ENCODE results near the gene TBX2. TPM values are rescaled to one million over a fixed set of nuclear protein-coding genes. Genes with fewer than 3 reads are reported as not detected.

The TBX2 gene
- total RNA-seq, 1 donor from 2014 or later = 8.6 TPM

GRCh38 chr17:61423967-61424649 is 24.5 kb downstream of the TBX2 start:
- no peak for DNase-seq (ENCODE audit: low spot score)
- no peak for TF ChIP-seq CTCF (IDR thresholded peaks at IDR 0.05)
- peaks cover 22% of the 10 kb centered on the region for H3K27me3 Mint-ChIP-seq (ENCODE audit: low read depth)
- no peaks in the 10 kb centered on the region for H3K36me3 Mint-ChIP-seq (ENCODE audit: low read depth)
- no peak overlapping the region for H3K4me3 Mint-ChIP-seq (ENCODE audit: unreplicated experiment)
- H3K9me3 Mint-ChIP-seq (ENCODE audit: low read depth) = no peaks in the 10 kb centered on the region
- H3K4me1 Mint-ChIP-seq (ENCODE audit: low read depth) = peaks cover 3% of the 10 kb centered on the region
- H3K27ac Mint-ChIP-seq (ENCODE audit: unreplicated experiment) = no peak overlapping the region

- Mint-ChIP-seq H3K9me3 (ENCODE audit: low read depth) (no peaks in the 10 kb centered on the region), H3K27me3 (ENCODE audit: low read depth) (peaks cover 17% of the 10 kb centered on the region), H3K4me3 (ENCODE audit: unreplicated experiment) (no peak overlapping the region), H3K4me1 (ENCODE audit: low read depth) (peaks cover 3% of the 10 kb centered on the region), H3K27ac (ENCODE audit: unreplicated experiment) (no peak overlapping the region), H3K36me3 (ENCODE audit: low read depth) (no peaks in the 10 kb centered on the region)
- DNase-seq (ENCODE audit: low spot score) = no peak
- peak; percentile 17 for TF ChIP-seq CTCF (IDR thresholded peaks at IDR 0.05)
Observed at GRCh38 chr17:61425682-61426481, 26.2 kb downstream of the TBX2 start.

GRCh38 chr17:61426482-61427304 is 27.1 kb downstream of the TBX2 start:
- no peak overlapping the region for H3K4me3 Mint-ChIP-seq (ENCODE audit: unreplicated experiment)
- no peaks in the 10 kb centered on the region for H3K36me3 Mint-ChIP-seq (ENCODE audit: low read depth)
- no peak overlapping the region for H3K27ac Mint-ChIP-seq (ENCODE audit: unreplicated experiment)
- TF ChIP-seq CTCF (IDR thresholded peaks at IDR 0.05) = peak; percentile 36
- H3K9me3 Mint-ChIP-seq (ENCODE audit: low read depth) = no peaks in the 10 kb centered on the region
- peaks cover 13% of the 10 kb centered on the region for H3K27me3 Mint-ChIP-seq (ENCODE audit: low read depth)
- no peak for DNase-seq (ENCODE audit: low spot score)
- H3K4me1 Mint-ChIP-seq (ENCODE audit: low read depth) = peaks cover 5% of the 10 kb centered on the region

- Mint-ChIP-seq H3K4me1 (ENCODE audit: low read depth) (peaks cover 9% of the 10 kb centered on the region), H3K27ac (ENCODE audit: unreplicated experiment) (no peak overlapping the region), H3K4me3 (ENCODE audit: unreplicated experiment) (no peak overlapping the region)
Observed at GRCh38 chr17:61427567-61427966, 27.9 kb downstream of the TBX2 start.

More at GRCh38 chr17:61427567-61427966, 27.9 kb downstream of the TBX2 start:
- DNase-seq (ENCODE audit: low spot score) = no peak
- H3K9me3 Mint-ChIP-seq (ENCODE audit: low read depth) = no peaks in the 10 kb centered on the region
- H3K27me3 Mint-ChIP-seq (ENCODE audit: low read depth) = peaks cover 7% of the 10 kb centered on the region
- no peaks in the 10 kb centered on the region for H3K36me3 Mint-ChIP-seq (ENCODE audit: low read depth)
- TF ChIP-seq CTCF (IDR thresholded peaks at IDR 0.05) = no peak
